Occipital lobe (tissue), 2 donors: ENCODE results near the gene ITPRID2. TPM values are rescaled to one million over a fixed set of nuclear protein-coding genes. Genes with fewer than 3 reads are reported as not detected.
"Not testable (repeated sequence)": the region's sequence is repeated elsewhere in the genome, so short reads cannot be mapped to it uniquely, and the experiment has no call there.

Experiments used
- DNase-seq: peaks from one replicate; lab custom pipeline; 2025; lab: John Stamatoyannopoulos, UW
- total RNA-seq: library from RNA; depleted of rRNA; stranded (reverse); fragments of >200 nt; gene quantifications from one replicate; pipeline ENCODE4 v1.2.3, GENCODE V29; 2014

The ITPRID2 gene
- total RNA-seq, 1 donor from 2014 or later: 41.0 TPM

DNA sequence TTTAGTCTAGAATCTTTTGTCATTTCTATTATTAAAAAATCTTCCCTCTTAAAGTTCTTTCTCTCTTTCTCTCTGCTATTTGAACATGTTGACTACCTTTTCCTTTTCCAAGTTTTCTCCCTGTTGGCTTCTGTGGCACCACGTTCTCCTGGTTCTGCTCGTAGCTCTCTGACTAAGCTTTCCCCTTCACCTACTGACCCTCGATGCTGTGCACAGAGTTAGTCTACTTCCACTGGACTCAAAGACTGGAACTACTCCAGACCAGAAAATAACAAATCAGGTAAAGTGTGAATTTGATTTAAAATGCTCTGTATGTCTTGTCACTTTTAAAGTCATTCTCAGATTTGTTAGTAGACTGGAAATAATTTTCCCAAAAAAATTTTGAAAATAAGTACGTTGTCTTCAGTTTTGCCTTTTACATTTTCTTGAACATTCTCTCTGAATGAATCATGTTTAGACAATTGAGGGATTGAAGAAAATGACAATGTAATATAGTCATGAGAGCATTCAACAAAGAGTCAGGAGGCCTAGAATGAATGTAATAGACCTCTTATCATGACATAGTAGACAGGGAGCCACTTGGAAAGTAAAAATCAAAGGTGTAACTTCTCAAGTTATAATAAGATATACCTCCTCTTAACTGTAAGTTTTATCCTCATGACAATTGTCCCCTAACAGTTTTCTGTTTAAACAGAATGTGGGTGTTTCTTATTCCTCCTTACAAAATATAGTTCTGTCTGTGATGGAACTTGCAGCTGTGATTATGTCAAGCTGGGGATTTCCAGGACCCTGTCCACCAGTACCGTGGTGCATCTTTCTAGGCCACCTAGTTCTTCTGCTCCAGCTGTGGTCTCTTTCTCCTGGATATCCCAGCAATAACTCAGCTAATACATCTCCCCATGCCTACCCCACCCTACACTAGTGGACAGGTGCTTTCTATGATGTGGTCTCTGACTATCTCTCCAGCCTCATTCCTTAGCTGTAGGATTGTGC lies 25.5 kb downstream of the ITPRID2 start:
- DNase-seq: no peak

- no peak for DNase-seq
Observed at GRCh38 chr2:181918188-181918587, 26.7 kb downstream of the ITPRID2 start.

GRCh38 chr2:181923121-181923520 lies 31.6 kb downstream of the ITPRID2 start:
- DNase-seq: no peak

- DNase-seq: no peak
Observed at GRCh38 chr2:181924336-181924735, 32.8 kb downstream of the ITPRID2 start.

DNA sequence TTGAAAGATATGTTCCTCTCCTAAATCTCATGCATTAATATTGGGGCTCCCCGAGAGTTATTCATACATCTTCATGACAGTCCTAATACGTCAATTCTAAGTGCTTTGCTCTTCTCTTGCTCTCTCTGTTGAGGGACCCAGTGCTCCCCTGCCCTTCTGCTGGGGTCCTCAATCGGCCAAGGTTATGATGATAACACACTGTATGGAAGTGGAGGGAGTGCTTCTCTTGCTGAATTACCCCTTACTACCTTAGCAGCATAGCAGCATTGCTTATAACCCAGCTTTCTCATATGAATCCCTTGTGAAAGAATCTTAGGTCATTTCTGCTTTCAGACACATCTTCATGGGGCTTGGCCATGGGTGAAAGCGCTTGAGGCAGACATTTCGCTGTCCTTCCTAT lies 43.2 kb downstream of the ITPRID2 start:
- DNase-seq: no peak

GRCh38 chr2:181937473-181937872 lies 45.9 kb downstream of the ITPRID2 start:
- no peak for DNase-seq

DNA sequence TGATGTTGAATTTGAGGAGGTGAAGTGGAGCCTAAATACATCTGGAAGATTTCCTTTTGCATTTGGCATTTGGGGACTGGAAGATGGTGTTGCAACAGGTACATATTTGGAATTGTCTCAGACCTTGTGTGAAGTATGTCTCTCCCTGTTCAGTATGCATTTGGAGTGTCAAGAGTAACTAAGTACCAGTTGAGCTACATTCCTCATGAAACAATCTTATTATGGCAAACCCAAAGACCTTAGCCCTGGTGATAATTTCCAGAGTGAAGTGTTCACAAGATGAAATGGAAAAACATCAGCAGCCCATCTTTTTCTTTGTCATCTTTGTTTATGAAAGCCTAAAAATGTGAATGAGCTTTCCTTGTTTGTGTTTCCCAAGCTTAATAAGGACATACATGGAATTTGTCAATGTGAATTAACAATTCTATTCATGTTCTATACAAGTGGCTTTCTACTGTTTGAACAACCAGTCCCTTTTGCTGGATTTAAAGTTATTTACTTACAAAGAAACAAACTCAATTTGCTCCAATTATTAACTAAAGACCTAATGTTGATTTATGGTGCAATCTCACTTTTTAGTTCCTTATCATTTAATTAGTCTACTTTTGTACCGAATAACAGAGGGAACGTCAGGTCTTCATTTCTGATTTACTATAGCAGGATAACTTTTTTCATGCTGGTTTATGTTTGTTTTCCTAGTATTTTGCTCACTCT lies 52.0 kb downstream of the ITPRID2 start:
- DNase-seq: no peak

GRCh38 chr2:181944164-181944913 lies 52.8 kb downstream of the ITPRID2 start:
- DNase-seq: no peak

GRCh38 chr2:181944914-181945291 lies 53.4 kb downstream of the ITPRID2 start:
- DNase-seq: no peak

DNA sequence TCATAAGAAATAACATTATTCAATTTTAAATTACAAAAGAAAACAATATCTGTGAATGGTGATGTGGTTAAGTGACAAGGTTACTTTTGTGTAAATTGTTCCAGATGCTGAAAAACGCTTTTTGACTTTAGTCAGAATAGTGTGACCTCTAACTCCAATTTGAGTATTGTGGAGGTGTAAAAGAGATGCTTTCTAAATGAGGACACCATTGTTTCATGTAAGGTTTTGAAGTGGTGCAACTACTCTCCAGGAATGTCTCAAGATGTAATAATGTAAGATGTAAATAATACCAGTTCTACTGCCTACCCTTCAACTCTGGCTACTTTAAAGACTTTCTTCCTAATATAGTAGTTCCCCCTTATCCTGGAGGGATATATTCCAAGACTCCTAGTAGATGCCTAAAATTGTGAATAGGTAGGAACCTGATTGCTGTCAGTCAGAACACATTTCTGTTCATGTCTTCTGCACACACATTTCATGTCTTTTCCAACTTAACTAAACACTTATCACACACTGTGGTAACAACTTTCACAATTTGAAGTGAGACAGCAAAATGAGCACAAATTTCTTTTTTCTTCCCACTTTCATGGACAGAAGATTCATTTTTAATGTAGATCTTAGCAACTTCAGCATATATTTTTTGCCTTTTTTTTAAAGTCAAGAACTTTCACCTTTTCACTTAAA lies 55.1 kb downstream of the ITPRID2 start:
- DNase-seq: no peak

GRCh38 chr2:181947273-181947672 lies 55.7 kb downstream of the ITPRID2 start:
- DNase-seq: no peak

DNA sequence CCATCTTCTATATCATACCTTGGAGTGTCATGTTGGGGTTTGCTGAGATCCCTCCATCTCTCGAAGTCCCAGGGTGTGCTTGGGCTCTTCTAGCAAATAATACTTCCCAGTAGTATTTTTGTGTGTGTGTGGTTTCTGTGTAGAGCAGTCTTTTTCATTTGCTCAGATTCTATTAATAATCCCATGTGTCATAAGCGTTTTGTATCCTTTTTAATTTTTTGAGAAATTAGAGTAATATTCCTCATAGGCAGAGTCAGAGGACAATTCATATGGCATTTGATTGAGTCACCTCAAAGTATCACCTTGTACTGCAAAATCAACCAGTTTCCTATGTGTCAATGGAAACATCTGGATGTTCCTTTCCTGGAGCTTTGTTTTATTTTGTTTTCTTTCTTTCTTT lies 56.7 kb downstream of the ITPRID2 start:
- no peak for DNase-seq

DNA sequence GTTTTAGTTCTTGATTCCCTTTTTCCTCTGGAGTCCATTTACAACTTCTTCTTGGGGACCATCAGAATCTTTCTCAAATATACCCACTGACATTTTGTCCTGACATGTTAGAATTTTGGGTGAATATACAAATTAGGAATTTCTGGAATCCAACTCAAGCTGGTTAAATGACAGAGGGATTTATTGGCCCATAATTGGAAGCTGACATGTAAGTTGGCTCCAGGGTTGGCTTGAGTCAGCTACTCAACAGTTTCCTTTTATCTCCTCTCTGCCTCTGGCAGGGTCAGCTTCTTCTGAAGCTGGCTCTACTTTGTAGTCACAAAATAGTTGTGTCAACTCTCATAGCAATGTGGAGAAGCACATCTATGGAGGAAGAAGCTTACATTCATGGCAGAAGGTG lies 57.5 kb downstream of the ITPRID2 start:
- DNase-seq: no peak

- no peak for DNase-seq
Observed at GRCh38 chr2:181952404-181953226, 61.1 kb downstream of the ITPRID2 start.

GRCh38 chr2:181953881-181954537 lies 62.5 kb downstream of the ITPRID2 start:
- no peak for DNase-seq

GRCh38 chr2:181954538-181954883 lies 63.0 kb downstream of the ITPRID2 start:
- no peak for DNase-seq

- no peak for DNase-seq
Observed at GRCh38 chr2:181955010-181955409, 63.5 kb downstream of the ITPRID2 start.

GRCh38 chr2:181955866-181956265 lies 64.3 kb downstream of the ITPRID2 start:
- not testable (repeated sequence) for DNase-seq

GRCh38 chr2:181957668-181958067 lies 66.1 kb downstream of the ITPRID2 start:
- no peak for DNase-seq

- no peak for DNase-seq
Observed at GRCh38 chr2:181958726-181959125, 67.2 kb downstream of the ITPRID2 start.
